GM12878 (cell line): ENCODE measurements around the gene SMYD5.

ENCODE experiments used
- NRF1 ChIP-seq: conservative IDR thresholded peaks from 2 replicates; pipeline ENCODE4 v1.6.1; 2011; ENCODE audit warnings: mild to moderate bottlenecking, low read depth, low read length, improper control_type of control experiment
- POLR2A ChIP-seq: IDR thresholded peaks from 2 replicates; pipeline ENCODE4 v1.6.1; 2011; ENCODE audit warnings: low read depth, mild to moderate bottlenecking, low read length
- POLR2AphosphoS5 ChIP-seq: IDR thresholded peaks from 2 replicates; pipeline ENCODE4 v1.6.1; 2011; ENCODE audit warnings: mild to moderate bottlenecking, low read length, inconsistent platforms
- RBBP5 ChIP-seq: fragments of 200-600 bp; sonication (generic); conservative IDR thresholded peaks from 2 replicates; pipeline ENCODE4 v1.6.1; 2016
- RFX5 ChIP-seq: IDR thresholded peaks from 2 replicates; pipeline ENCODE4 v1.6.1; 2011; ENCODE audit warnings: low read depth, low read length, improper control_type of control experiment
- YY1 ChIP-seq: IDR thresholded peaks from 2 replicates; pipeline ENCODE4 v1.6.1; 2011; ENCODE audit warnings: low read depth, mild to moderate bottlenecking, low read length
- TF ChIP-seq, protein P1 (sequence below), 3 experiments: IDR thresholded peaks in 2 of 3; conservative IDR thresholded peaks in 1 of 3; 2 replicates each; pipeline ENCODE4 v1.5.1; 2011; ENCODE audit warnings: low read depth in 3 of 3, low read length in 3 of 3, mild to moderate bottlenecking in 3 of 3, control low read depth in 2 of 3, moderate library complexity in 2 of 3, inconsistent platforms in 1 of 3, mixed read lengths in 1 of 3; ENCODE audit not compliant: control insufficient read depth in 2 of 3, insufficient read depth in 1 of 3; ENCODE audit errors: extremely low read depth in 1 of 3
- TF ChIP-seq, protein P2 (sequence below): IDR thresholded peaks from 2 replicates; pipeline ENCODE4 v1.6.1; 2012; ENCODE audit warnings: mild to moderate bottlenecking, low read depth, low read length

DNA sequence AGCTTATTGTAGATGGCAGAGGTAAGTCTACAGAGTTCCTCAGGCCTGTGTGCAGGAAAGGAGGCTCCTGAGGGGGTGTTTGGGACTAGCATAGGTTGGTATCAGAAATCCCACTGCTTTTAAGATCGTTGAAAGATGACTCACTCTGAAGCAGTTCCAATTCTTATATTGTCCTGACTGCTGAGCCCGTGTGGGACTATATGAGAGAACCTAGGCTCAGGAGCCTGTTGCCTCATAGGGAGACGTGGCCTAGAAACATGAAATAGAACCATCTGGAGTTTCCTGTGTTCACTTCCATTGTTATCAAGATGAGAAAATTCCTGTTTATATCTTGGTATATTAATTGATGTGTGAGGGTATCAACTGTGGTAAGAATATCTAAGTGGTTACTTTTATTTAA, 25.7 kb downstream of the SMYD5 start:
- TF ChIP-seq YY1: no peak
- no peak for TF ChIP-seq POLR2A
- no peak for TF ChIP-seq RFX5
- TF ChIP-seq, protein P1, sequence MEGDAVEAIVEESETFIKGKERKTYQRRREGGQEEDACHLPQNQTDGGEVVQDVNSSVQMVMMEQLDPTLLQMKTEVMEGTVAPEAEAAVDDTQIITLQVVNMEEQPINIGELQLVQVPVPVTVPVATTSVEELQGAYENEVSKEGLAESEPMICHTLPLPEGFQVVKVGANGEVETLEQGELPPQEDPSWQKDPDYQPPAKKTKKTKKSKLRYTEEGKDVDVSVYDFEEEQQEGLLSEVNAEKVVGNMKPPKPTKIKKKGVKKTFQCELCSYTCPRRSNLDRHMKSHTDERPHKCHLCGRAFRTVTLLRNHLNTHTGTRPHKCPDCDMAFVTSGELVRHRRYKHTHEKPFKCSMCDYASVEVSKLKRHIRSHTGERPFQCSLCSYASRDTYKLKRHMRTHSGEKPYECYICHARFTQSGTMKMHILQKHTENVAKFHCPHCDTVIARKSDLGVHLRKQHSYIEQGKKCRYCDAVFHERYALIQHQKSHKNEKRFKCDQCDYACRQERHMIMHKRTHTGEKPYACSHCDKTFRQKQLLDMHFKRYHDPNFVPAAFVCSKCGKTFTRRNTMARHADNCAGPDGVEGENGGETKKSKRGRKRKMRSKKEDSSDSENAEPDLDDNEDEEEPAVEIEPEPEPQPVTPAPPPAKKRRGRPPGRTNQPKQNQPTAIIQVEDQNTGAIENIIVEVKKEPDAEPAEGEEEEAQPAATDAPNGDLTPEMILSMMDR (IDR thresholded peaks at IDR 0.05 in 2 of 3, conservative IDR thresholded peaks at IDR 0.05 in 1 of 3; ENCODE audit: control insufficient read depth in 2 of 3, extremely low read depth in 1 of 3, insufficient read depth in 1 of 3, low read depth in 3 of 3, low read length in 3 of 3): no peak
- TF ChIP-seq NRF1: no peak
- TF ChIP-seq POLR2AphosphoS5: no peak
- TF ChIP-seq RBBP5: no peak
- TF ChIP-seq, protein P2, sequence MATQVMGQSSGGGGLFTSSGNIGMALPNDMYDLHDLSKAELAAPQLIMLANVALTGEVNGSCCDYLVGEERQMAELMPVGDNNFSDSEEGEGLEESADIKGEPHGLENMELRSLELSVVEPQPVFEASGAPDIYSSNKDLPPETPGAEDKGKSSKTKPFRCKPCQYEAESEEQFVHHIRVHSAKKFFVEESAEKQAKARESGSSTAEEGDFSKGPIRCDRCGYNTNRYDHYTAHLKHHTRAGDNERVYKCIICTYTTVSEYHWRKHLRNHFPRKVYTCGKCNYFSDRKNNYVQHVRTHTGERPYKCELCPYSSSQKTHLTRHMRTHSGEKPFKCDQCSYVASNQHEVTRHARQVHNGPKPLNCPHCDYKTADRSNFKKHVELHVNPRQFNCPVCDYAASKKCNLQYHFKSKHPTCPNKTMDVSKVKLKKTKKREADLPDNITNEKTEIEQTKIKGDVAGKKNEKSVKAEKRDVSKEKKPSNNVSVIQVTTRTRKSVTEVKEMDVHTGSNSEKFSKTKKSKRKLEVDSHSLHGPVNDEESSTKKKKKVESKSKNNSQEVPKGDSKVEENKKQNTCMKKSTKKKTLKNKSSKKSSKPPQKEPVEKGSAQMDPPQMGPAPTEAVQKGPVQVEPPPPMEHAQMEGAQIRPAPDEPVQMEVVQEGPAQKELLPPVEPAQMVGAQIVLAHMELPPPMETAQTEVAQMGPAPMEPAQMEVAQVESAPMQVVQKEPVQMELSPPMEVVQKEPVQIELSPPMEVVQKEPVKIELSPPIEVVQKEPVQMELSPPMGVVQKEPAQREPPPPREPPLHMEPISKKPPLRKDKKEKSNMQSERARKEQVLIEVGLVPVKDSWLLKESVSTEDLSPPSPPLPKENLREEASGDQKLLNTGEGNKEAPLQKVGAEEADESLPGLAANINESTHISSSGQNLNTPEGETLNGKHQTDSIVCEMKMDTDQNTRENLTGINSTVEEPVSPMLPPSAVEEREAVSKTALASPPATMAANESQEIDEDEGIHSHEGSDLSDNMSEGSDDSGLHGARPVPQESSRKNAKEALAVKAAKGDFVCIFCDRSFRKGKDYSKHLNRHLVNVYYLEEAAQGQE: no peak
